HG03045 (cell line): ENCODE measurements around the gene S100A10.
A peak's percentile ranks its signal among the peaks of the same experiment; 100 is the strongest.

Experiments
- ATAC-seq: cut with Tn5 transposase; IDR thresholded peaks from one replicate; pipeline ENCODE4 v1.9.1; 2021; ENCODE audit warnings: mild to moderate bottlenecking, moderate library complexity; ENCODE audit not compliant: unreplicated experiment

The S100A10 gene, protein sequence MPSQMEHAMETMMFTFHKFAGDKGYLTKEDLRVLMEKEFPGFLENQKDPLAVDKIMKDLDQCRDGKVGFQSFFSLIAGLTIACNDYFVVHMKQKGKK

DNA sequence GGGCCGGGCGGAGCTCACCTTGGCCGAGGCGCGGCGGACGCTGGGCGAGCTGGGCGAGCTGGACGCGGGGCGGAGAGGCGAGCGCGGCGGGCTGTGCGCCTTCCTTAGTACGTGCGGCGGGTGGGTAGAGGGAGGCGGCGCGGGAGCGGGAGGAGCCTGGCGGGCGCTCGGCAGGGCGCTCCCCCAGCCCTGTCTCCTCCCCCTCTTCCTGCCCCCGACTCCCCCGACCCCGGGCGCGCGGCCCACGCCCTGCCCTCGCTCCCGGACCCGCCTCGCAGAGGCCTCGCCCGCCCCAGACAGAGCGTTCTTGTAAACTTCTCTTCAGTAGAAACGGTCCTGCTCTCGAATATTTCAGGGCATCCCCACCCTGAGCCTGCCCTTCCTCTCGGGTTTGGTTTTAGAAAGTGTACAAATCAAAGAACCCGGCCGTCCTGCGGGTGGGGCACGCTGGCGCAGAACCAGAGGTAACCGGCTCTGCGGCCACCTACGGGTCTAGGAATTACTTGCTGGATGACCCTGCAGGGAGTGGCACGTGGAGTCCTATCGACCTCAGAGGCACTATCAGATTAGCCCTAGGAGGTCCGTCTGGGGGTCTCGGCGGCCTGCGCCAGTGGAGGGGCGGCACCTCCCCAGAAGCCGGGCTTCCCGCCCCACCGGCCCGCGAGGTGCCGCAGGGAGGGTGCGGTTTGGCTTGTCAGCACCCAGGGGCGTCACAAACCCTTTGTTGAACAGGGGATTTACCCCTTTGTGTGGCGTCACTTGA lies at the start of gene S100A10:
TSS of gene S100A10 (minus strand) at position 126 of the 763 bp plus-strand sequence. CDS start 7,629 bp downstream, outside the sequence.
- peak; percentile 41 for ATAC-seq

DNA sequence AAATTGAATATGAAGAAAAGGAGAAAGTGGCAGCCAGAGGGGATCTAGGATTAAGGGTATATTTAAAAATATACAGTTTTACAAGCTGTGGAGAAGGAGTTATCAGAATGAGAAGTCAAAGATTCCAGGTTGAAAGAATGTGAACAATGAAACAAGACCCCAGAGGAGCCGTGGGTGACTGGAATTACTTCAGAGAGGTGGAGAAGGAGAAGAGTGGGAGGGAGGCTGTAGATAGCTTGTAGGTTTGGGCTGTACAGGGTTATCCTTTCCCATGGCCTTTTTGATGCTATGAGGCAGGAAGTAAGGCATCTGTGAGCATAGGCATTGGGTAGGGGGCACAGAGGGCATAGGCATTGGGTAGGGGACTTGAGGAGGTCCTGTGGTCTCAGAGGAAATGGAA lies 48.4 kb upstream of the S100A10 start:
- no peak for ATAC-seq

DNA sequence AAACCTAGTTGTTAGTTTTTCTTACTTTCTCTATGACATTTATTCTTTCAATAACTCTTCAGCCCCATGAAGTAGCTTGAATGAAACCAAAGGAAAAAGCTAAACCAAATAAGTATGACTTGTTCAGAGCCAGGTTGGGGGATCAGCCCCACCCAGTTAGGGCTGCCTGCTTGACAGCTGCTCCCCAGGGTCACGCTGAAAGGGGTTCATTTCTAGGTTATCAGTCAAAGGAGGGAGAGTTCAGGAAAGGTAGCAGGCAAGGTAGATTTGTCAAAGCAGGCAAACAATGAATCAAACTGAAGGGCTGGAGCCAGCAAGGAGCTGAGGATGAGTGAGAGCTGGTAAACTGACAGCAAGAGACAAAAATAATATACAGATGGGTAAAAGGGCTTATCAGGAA lies 46.2 kb upstream of the S100A10 start:
- ATAC-seq: no peak

DNA sequence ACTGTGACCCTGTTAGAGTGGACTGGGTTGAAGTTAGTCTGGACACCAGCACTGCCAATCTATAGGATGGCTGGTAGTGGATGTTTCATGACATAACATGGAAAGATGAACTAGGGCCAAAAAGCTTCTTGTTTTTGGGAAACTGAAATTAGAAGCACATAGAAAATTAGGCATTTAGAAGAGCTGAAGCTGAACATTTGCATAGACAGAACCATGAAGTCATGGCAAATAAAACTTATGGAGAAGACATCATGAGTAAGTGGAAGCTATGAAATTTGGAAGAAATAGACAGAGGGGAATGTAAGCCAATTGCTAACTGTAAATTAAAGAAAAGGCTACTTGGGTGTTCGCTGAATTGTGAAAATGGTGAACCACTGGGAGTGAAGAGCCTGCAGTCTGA lies 45.8 kb upstream of the S100A10 start:
- ATAC-seq: no peak

DNA sequence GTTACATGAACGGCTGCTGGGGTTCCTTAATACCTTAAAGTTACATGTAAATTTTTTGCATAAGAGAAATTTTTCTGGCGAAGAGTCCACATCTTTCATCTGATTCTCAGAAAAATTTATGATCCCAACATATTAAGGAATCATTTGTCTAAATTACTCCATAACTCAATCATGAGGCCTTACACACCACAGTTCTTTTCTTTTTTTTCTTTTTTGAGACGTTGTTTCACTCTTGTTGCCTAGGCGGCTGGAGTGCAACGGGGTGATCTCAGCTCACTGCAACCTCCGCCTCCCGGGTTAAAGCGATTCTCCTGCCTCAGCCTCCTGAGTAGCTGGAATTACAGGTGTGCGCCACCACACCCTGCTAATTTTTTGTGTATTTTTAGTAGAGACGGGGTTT lies 45.2 kb upstream of the S100A10 start:
- no peak for ATAC-seq

DNA sequence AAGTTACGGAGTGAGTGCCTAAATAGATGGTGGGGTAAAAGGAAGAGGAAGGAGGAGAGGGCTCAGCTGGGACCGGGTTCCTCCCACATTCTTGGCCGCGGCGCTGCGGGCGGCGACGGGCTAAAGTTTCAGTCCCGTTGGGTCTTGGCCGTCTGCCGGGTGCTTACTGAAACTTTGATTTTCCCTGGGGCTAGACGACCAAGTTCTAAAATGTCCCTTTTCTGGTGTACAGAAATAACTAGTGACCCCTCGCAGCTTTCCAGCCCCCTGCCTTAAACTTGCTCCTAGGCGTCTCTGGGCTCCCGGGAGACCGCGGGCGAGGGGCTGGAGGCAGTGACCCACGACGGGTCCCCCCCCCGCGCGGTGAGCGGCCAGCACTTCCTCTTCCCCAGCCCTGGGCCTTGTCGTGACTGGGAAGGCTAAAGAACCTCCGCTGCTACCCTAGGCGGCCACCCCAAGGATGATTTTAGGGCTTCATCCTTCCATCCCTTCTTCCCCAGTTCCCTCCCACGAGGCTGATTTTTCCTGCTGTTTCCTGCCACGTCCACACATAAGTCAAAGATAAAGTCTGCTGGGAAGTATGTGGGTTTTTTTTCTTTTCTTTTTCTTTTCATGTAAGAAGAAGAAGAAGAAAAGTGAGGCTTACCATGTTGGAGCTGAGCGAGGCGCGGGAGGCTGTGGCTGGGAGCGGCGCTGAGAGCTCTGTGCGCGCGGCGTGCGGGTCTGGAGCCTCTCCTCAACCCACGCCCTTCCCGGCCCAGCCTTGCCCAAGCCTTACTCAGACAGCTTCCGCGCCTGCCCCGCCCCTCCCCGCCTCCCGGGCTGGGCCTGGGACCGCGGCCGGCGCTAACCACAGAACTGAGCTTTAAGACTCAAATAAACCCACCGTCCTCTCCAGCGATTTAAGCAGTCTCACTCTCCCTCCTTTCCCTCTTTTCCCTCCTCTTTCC lies 42.9 kb upstream of the S100A10 start, which contains the start of gene S100A11:
TSS of gene S100A11 (minus strand) at position 738 of the 950 bp plus-strand sequence. CDS start at position 649, 89 bp downstream.
- peak; percentile 64 for ATAC-seq

DNA sequence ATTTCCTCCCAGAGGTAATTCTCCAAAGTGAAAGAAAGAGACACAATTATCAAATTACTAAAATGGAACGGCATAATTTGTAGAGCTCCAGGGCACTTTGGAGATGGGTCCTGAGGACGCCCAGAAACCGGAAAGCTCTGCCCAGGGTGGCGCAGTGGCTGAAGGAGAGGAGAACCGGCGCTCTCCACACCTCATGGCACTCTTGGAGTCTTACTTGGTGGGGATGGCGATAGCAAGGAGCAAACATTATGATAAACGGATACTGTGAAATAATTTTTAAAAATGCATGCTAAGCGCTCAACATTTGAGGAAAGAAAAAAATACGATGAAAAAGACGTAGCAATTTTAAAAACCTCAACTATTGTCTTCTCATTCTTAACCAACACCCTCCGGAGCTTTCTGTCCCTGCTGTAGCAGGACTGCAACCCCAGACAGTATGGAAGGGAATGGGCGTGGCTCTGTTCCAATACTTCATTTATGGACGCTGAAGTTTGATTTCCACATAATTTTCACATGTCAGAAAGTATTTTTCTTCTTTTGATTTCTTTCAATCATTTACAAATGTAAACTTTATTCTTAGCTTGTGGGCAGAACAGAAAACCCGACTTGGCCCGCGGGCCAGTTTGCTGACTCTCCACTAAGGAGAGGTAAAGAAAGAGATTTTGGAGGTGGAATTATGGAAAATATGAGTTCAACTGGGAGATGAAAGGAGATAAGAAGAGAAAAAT lies 42.0 kb upstream of the S100A10 start:
- no peak for ATAC-seq

DNA sequence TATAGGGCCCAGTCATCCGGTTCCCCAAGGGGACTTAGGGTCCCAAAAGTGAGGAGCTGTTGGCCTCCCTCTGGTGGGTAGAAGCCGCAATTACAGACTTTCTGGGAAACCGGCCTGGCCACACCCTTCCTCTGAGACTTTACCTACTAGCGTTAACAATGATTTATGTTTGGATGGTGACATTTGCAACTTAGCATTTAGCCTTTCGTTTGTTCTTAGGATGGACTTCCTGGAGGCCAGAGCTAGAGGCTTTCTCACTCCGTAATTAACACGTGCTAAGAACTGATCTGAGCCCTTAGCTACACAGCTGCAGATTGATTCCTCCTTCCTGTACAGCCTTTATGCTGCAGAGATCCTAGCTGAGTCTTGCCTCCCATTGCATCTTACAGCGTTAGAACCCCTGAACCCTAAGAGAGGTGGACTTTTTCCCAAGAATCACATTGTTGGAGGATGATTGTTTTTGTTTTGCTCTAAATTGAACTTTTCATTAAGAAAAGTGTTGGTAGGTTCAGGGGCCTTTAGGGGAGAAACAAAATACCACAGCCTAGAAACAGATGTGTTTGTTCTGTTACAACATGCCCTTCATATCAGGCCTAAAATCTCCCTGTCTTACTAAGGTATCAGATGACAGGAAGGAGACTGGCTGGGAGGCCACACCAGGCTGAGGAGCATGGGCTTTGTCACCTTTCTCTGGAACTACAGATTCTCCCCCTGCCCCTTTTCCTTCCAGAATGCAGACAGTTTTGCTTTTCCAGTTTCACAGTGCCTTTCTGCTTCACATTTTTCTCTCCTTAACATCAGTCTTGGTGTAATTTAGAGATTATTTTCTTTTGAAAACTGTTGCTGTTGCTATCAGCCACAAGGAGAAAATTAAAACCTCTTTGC lies 41.2 kb upstream of the S100A10 start:
- peak; percentile 51 for ATAC-seq

DNA sequence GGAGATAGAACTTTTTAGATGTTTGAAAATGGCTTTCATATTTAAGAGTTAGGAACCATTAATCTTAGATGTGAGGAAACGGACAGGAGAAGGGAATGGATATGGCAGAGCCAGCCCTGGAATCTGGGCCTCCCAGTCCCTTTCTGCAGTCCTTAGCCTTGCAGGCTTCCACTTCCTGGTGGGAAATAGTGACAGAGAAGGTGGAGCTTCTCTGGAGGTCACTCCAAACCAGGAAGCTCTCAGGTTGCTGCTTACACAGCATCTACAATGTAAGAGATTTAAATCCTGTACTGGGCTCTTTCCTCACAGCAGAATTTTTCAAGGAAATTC lies 40.6 kb upstream of the S100A10 start:
- ATAC-seq: peak; percentile 8

DNA sequence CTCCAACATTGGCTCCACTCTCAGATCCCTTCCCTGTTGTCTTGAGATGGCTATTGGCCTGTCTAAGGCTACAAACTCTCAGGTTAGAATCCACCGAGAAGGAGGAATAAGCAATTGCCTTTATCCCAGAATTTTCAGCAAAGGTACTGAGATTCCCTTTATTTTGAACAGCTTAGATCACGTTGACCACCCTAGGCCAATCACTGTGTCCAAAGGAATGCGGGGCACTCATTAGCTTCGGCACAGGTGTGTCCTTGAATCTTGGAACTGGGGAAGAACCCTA lies 36.2 kb upstream of the S100A10 start:
- ATAC-seq: no peak

DNA sequence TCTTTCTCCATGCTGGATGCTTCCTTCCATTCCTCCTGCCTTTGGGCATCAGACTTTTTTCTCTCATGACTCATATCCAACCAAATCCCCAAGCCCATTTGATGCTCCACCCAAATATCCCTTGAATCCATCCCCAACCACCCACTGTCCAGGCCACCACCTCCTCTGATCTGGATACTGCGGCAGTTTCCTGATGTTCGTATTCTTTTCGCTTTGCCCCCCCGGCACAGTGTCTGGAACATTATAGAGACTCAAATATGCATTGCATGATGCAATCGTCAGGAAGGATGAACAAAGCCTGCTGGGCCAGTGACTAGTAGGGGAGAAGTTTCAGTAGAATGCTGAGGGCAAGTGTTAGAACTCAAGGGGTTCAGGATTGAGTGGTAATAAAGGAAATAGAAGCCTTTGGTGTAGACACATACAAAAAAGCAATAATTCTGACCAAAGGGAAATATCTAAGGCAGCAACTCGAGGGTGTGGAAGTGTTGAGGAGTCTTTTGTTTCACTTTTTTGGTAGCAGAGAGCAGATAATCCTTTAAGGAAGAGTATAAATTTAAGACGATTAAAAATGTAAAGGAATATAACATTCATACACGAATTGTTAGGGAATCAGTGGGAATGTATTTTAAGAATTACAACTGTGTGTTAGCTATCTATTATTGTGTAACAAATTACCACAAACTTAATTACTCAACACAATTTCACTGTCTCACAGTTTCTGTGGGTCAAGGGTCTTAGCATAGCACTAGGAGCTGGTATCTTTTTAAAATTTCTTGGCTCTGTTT lies 35.7 kb upstream of the S100A10 start:
- no peak for ATAC-seq

DNA sequence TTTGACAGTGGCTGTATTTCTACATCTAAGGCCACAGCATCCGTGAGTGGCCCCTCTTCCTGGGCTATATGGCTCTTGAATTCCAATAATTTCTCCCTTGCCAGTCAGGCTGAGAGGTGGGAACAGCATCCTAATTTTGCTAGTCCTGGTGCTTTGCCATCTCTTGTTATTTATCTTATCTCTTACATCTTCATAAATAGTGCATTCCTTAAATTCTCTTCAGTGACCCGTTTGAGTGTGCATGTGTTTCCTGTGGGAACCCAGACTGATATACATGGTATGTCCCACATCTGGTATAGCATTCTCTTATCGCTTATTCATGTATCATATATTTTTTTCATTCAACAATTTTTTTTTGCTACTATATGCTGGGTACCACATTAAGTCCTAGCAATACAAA lies 33.2 kb upstream of the S100A10 start:
- no peak for ATAC-seq

DNA sequence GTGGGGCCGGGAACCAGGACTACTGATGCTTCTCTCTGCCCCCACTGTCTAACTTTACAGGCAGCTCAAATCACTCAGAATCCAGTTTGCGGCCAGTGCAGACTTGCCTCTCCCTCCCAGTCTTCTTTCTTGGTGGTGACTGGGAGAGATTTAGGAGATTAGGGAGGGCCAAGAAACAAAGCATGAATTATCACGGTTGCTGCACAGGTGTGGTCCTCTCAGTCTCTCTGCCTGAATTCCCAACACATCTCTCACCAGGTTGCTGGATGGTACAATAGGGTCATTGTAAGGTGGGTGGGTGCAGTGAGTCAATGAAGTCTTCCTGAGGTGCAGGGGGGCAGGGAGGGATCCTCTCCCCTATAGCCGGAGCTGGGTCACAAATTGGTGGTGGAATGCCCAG lies 30.6 kb upstream of the S100A10 start:
- ATAC-seq: no peak

DNA sequence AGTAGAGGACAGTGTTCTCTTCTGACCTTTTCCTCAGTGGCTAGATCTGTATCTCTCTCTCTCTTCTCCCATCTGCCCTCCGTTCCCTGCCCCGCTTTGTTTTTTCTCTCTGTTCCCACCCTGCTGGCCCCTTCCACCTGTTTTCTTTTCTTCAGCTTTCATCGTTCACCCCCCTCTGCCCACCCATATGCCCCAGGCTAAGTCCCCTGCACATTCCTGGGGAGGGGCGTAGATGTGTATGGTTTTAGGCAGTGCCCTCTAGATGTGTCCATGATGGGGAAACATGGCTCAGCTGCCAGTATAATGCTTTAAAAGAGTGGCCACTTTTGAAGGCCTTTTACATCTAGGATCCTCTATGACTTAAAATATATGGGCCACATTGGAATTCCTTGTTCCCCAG lies 29.6 kb upstream of the S100A10 start:
- ATAC-seq: no peak

DNA sequence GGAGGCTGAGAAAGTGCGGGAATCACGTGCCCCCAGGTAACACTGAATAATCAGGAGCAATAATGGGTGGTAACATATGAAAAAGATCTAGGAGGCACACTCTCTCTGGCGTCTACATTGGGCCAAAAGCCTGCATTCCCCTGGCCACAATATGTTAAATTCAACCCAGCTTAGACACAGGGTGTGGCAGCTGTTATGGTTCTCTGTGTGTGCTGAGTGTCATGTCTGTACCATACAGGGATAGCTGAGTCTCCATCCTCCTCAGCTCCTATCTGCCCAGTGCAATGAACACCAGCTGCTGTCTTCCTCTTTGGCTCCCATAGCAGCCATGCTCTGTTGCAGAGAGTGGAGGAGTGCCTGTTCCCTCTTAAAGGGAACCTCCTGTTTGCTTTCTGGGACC lies 28.8 kb upstream of the S100A10 start:
- ATAC-seq: no peak

DNA sequence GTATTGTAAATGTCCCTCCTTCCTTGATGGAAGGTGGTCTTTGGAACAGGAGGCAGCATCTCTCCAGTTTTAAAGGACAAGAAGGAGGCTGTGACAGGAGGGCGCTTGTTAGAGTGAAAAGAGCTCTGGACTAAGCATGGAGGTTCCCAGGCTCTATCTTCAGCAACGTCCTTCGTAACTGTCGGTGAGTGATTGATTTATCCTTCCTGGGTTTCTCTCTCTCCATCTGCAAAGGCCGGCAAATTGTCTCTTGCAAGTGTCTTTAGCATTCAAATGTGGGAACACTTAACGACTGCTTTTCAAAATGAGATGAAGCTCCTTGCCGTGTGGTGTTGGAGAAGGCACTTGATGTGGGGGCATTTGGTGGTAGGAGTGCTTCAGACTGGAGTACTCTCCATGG lies 27.9 kb upstream of the S100A10 start:
- ATAC-seq: no peak

DNA sequence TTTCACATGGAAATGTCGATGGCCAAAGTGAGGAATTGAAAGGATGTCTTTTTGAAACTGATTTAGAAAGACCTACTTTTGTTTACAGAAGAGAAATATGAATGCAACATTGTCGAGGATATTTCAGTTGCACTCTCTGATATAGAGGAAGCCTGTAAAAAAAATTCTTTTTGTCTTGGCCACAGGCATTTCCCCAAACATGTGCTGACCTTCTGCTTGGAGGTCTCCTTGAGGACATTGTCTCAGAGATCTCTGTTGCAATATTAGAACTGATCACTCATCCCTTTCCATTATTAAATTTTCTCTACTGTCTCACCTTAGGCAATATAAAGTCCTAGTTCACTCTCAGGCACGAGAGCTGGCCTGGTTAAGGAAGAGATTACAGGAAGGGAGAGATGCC lies 27.2 kb upstream of the S100A10 start:
- ATAC-seq: no peak

DNA sequence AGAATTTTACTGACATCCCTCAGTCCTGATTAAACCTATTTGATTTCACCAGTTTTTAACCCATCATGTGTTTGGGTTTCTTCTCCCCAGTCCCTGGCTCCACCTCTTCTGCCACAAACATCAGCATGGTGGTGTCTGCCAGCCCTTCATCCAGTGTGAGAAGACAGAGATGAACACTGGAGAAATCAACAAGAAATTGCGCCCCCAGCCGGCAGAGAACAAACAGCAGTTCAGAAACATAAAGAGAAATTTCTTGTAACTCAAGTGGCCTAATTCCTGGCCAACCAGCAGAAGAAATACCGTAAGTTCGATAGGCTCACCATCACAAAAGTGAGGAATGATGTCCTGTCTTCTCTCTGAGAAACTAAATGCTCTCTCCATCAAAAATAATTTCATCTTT lies 24.9 kb upstream of the S100A10 start:
- ATAC-seq: no peak

DNA sequence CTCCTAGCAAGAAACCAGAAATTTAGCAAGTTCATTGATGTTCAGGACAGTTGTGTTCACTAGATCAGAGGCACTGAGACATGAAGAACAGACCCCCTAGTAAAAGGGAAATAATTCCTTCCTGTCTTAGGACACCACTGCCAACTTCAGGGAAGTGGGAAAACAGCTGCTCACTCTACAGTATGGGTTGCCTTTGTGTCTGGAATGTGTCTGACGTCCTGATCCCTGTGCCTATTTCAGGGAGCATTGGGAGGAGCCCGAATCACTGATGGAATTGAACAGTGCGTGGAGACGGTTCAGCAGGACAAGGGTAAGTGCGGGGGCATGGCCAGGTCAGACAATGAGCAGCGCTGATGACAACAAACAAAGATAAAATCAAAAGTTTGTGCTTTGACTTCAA lies 22.1 kb upstream of the S100A10 start:
- ATAC-seq: no peak

DNA sequence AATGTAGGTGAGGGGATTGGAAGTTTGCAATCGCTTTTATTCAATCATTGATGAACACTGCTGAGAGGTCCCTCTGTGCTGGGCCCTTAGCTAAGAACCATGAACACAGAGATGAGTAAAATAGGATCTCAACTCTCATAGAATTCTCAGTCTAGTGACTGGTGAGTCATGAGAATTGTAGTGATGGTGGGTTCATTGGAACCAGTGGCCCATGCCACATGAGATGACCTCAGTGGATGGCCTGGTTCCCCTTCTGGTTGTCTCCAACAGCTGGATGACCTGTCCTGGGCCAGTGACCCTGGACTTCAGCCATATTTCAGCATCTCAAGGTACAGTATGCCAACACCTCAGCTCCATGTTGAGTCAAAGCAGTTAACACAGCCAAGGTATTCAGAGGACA lies 21.3 kb upstream of the S100A10 start:
- no peak for ATAC-seq
